Skeletal muscle cell (primary cell): Measurements from ENCODE around the gene SLIT1.
A peak's percentile ranks its signal among the peaks of the same experiment; 100 is the strongest.

ENCODE experiments used
- DNase-seq: peaks from one replicate; pipeline ENCODE4 v3.0.0-alpha.2; 2010; ENCODE audit warnings: low read depth
- H3K4me3 ChIP-seq: 2 replicates; pipeline ENCODE4 v1.5.1; 2011; ENCODE audit warnings: low read depth, mild to moderate bottlenecking, control low read depth, low read length, moderate library complexity

SLIT1 gene

GRCh38 chr10:97204826-97205679, 19.3 kb upstream of the SLIT1 start:
- DNase-seq = no peak
- H3K4me3 ChIP-seq = no peak overlapping the region

- no peak for DNase-seq
Observed at GRCh38 chr10:97203220-97203619, 17.5 kb upstream of the SLIT1 start.

DNA sequence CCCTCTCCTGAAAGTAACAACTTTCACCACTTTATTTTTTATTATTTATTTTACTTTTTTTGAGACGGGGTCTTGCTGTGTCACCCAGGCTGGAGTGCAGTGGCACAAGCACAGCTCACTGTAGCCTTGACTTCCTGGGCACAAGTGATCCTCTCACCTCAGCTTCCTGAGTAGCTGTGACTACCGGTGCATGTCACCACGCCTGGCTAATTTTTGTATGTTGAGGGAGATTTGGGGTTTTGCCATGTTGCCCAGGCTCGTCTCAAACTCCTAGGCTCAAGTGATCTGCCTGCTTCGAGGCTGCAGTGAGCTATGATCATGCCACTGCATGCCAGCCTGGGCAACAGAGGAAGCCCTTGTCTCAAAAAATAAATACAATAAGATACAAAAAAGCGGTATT, 14.9 kb upstream of the SLIT1 start:
- H3K4me3 ChIP-seq = no peak overlapping the region
- no peak for DNase-seq

More at GRCh38 chr10:97203220-97203619, 17.5 kb upstream of the SLIT1 start:
- no peak overlapping the region for H3K4me3 ChIP-seq

DNA sequence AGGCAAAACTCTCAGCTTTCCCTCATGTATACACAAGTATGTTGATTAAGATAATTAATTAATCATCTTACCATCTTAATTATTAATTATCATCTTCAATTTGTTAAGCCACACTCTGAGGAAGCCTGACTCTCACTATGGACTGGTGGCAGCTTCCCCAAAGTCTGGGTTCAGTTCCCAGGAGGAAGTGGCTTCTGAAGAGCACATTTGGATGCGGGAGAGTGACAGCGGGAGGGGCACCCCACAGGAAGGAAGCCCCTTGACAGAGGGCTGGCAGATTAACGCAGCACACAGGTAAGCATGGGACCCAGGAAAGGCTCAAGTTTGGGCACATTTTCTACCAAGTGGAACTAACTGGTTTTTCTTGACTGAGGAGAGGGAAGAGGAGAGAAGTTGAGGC, 13.4 kb upstream of the SLIT1 start:
- H3K4me3 ChIP-seq = no peak overlapping the region
- DNase-seq = no peak

DNA sequence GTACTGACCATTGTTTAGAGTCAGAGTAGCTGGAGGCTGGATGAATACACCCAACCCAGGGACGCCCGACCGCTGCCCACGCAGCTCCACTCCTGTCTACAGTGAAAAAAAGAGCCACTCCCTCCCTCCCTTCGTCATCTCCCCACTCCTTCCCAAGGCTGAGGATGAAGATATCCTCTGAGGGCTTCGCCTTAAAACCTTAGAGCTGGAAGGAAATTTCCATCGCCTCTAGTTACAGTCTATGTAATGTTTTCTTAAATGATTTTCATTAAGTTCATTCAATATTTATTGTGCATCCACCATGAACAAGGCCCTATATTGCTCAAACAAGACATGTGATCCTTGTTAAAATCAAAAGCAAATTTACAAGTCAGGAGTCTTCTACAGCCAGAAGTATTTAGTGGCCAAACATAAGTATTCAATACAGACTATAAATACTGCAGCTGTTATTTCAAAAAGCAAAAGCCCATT, 11.3 kb upstream of the SLIT1 start:
- H3K4me3 ChIP-seq = no peak overlapping the region
- no peak for DNase-seq

GRCh38 chr10:97196223-97197029, 10.7 kb upstream of the SLIT1 start:
- no peak for DNase-seq
- peak overlapping the region; percentile 56 for H3K4me3 ChIP-seq

DNA sequence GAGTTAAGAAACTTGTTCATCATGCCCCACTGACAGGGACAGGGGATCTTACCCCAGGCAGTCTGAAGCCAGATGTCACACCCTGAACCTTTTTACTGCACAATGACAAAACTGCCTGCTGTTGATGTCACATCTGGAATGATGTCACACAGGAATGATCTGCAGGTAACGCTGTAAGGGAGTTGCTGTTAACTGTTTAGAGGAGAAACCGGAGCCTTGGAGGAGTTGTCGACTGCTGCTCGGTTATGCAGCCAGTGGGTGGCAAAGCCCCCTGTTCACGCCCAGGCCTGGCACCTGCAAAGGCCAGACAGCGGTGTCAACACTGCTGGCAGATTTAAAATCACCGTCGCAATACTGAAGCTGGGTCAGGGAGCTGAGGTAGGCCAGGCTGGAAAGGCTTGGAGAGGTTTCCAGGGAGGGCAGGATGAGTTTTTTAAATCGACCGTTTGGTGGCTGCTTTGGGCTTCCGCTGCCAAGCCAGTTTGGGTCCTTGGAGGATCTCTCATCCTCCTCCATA, 10.0 kb upstream of the SLIT1 start:
- DNase-seq = no peak
- peak overlapping the region; percentile 56 for H3K4me3 ChIP-seq

- no peak for DNase-seq
- no peak overlapping the region for H3K4me3 ChIP-seq
Observed at GRCh38 chr10:97192952-97193435, 7.2 kb upstream of the SLIT1 start.

GRCh38 chr10:97190450-97190849, 4.7 kb upstream of the SLIT1 start:
- H3K4me3 ChIP-seq = no peak overlapping the region
- no peak for DNase-seq

DNA sequence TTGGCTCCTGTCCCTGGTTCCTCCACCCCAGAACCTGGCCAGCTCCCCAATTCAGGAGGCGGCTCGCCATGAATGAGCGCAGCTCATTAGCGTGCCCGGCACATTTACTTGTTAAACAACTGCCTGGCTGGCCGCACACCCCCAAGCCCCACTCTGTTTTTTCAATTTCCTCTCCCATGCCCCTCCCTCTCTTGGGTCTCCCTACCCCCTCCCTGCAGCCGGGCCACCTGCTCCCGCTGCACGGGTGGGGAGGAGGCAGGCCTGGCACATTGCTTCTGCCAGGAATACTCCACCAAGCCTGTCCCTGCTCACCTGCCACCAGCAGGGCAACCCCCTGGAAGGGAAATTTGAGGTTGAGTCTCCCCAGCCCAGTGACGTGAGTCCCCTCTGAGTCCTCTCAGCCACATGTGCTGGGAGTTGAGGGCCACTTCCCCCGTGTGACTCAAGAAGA, 2.5 kb upstream of the SLIT1 start:
- no peak for DNase-seq
- H3K4me3 ChIP-seq = no peak overlapping the region

DNA sequence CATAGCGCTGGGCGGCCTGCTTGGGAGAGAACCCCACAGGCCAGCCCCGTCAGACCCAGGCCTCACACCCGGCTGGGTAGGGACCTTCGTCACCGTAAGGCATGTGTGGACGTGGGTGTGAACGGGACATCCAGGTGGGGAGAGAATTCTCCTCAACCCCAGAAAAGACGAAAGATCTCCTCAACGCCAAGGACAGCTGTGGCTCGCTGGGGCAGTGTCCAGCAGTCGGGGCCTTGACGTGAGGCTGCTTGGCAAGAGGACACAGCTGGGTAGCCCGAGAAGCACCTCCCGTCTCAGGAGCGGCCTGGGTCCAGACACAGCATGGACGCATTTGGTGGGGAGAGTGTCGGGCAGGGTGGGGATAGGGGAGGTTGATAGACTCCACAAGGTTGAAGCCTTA, 1.2 kb upstream of the SLIT1 start:
- no peak overlapping the region for H3K4me3 ChIP-seq
- DNase-seq = no peak

DNA sequence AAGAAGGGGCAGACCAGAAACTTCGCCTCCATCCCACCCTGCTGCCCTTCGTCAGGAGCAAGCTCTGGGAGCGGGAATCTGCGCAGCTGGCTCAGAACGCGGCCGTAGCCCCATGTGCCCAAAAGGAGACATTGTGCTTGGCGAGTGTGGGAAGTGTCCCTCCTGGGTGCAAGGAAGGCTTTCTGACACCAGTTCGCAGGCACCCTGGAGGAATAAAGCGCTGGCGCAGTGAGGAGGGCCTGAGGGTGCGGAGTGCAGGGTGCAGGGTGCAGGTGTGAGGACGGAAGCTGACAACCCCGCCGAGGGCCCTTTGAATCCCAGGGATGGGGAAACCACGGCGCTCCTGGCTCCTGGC, 811 bp downstream of the SLIT1 start:
- no peak for DNase-seq
- no peak overlapping the region for H3K4me3 ChIP-seq

DNA sequence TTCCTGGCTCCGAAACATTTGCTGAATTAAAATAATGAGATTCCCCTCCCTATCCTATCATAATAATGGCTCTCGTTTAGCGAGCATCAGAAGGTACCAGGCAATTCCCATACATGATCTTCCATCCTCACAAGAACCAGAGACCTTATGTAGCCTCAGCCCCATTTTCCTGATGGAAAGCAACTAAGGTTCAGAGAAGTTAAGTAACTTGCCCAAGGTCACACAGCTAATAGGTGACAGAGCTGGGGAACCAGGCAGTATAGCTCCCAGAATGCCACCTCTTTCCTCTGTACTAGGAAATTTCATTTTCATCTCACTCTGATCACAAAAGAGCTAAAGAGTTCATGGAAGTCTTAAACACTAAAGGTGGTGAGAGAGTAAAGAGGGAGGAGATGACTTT, 2.4 kb downstream of the SLIT1 start:
- no peak for DNase-seq
- H3K4me3 ChIP-seq = no peak overlapping the region

- DNase-seq = no peak
- no peak overlapping the region for H3K4me3 ChIP-seq
Observed at GRCh38 chr10:97182288-97182990, 3.3 kb downstream of the SLIT1 start.

DNA sequence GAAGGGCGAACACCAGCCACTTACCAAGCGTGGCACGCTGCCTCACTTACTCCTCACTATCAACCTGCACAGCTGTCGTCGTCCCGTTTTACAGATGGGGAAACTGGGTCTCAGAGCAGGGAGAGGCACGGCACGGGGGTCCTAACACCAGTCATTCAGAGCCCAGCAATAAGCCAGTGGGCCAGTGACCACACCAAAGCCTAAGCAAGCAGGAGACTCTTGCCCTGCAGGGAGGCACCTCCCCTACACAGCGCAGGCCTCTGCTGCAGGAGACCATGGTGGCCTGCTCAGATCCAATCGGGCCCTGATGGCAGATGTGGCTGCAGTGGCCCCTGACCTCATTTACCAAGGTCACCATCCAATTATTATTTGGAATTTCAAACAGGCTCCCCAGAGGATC, 4.8 kb downstream of the SLIT1 start:
- H3K4me3 ChIP-seq = no peak overlapping the region
- DNase-seq = no peak

DNA sequence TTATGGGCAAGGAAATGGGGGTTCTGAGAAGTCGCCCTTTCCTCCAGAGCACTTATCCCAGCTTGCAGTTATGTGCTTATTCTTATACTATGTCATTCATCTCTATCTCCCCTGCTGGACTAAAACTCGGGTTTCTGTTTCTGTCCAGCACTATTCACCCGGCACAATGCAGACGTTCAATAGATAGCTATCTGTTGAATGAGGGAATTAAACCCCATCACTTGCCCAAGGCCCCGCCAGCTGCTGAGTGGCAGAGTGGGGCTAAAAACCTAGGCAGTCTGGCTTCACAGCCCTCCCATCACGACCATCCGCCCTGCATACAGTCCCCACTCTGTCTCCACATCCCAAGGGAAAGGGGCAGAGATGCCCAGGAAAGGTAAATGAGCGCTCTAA, 5.4 kb downstream of the SLIT1 start:
- H3K4me3 ChIP-seq = no peak overlapping the region
- DNase-seq = no peak

- no peak overlapping the region for H3K4me3 ChIP-seq
- DNase-seq = no peak
Observed at GRCh38 chr10:97179731-97180362, 5.9 kb downstream of the SLIT1 start.

DNA sequence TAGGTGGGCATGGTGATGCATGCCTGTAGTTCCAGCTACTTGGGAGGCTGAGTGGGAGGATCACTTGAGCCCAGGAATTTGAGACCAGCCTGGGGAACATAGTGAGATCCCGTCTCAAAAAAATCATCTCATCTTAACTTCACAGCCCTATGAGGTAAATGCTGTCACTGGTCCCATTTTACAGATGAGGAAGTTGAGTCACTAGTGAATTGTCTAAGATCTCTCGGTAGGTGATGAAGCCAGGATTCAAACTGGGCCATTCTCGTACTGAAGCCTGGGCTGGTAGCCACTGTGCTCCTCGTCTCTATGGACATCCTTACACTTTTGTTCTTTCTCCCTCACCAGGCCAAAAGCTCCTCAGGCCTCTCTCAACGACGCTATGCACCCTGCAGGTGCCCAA, 6.4 kb downstream of the SLIT1 start:
- H3K4me3 ChIP-seq = no peak overlapping the region
- DNase-seq = no peak

GRCh38 chr10:97178074-97178473, 7.7 kb downstream of the SLIT1 start:
- H3K4me3 ChIP-seq = no peak overlapping the region
- DNase-seq = no peak
